GM23248 (cell line): ENCODE measurements around the gene ADPRHL1.

Experiments
- EZH2 ChIP-seq: fragments of 200-600 bp; sonication (generic); IDR thresholded peaks from 2 replicates; pipeline ENCODE4 v1.6.1; 2018; ENCODE audit warnings: antibody characterized with exemption, mild to moderate bottlenecking; ENCODE audit not compliant: insufficient read depth, poor library complexity, severe bottlenecking
- EZH2phosphoT487 ChIP-seq: fragments of 200-600 bp; sonication (generic); IDR thresholded peaks from 2 replicates; pipeline ENCODE4 v1.6.1; 2018; ENCODE audit warnings: antibody characterized with exemption, moderate library complexity, mild to moderate bottlenecking, low read depth; ENCODE audit not compliant: insufficient read depth

- TF ChIP-seq EZH2phosphoT487: no peak
- TF ChIP-seq EZH2: no peak
Measured at GRCh38 chr13:113414335-113414734, 39.0 kb downstream of the ADPRHL1 start.
